Measurements from ENCODE around the gene MOV10.
"Not testable (repeated sequence)": the region's sequence is repeated elsewhere in the genome, so short reads cannot be mapped to it uniquely, and the experiment has no call there.

MOV10 gene

GRCh38 chr1:112711041-112711440, 36.6 kb downstream of the MOV10 start:
- no peak for DNase-seq (ENCODE audit: extremely low spot score, insufficient read length, low read depth)
- FAIRE-seq: no peak

DNA sequence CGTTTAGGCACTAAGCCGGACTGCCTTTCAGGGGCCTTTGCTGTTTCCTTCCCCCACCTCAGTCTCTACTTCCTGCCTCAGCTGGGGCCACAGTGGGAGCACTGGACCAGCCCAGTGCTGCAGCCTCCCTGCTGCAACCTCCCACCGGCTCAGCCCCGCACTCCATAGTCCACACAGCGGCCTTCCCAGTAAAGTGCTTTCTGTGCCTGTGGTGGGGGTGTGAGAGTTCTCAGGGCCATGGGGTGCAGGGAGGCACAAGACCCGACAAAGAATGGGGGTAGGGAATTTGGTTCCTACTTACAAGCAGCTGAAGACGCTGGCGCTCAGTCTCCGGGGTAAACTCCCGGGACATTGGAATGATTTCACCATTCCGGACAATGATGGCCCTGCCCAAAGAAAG, 37.2 kb downstream of the MOV10 start:
- DNase-seq (ENCODE audit: extremely low spot score, insufficient read length, low read depth) (no peak), FAIRE-seq (no peak)

- FAIRE-seq: no peak
- DNase-seq (ENCODE audit: extremely low spot score, insufficient read length, low read depth): no peak
These were observed 37.7 kb downstream of the MOV10 start for GRCh38 chr1:112712191-112712590.

DNA sequence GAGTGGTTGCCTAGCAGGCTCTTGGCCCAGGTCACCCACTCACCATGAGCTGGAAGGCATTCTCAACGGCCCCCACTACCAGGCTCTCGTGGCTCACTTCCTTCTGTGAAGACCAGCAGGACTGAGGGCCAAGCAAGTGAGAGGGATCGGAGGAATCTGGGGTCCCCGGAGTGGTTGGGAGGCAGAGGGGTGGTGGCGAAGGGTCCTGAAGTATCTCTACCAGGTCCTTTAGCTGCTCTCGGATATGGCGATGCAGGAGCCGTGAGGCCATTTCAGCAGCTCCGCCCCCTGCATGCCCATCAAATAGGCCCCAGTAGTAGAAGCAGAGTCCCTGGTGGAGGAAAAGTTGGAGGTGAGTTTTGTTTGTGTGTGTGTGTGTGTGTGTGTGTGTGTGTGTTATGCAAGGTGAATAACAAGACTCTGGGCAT, 38.3 kb downstream of the MOV10 start:
- FAIRE-seq: no peak
- DNase-seq (ENCODE audit: extremely low spot score, insufficient read length, low read depth): no peak

DNA sequence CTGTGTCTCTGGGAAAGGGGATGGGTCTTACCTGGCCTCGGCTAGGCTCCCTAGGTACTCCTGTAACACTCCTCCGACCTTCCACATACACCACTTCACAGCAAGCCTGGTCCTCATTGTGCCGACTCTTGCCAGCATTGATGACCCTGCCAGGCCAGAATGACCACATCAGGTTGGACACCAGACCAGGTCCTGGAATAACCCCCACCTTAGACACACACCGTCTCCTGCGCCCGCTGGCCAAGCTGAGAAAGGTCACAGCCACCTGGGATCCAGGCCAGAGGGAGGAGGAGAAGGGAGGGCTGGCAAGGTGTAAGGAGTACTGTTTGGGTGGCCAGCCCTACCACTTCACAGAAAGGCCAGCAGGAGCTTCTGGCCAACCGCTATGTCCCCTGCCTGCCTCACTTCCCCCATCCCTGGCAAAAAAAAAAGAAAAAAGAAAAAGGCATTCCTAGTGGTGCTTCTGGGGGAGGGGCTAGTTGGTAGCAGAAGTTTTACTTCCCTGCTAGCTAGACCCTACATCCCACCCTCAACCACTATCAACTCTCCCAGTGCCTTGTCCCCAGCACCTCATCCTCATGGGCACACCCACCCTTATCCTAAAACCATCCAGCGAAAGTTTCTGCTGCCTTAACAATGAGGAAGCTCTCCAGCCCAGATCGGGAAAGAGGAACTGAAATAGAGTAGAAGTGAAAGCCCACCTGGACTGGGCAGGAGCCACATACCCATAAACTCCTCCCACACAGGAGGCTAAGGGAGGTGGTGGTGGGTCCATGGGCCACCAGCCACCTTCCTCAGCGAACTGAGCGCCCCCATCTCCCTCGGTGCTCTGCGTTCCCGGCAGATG, 39.2 kb downstream of the MOV10 start:
- DNase-seq (ENCODE audit: extremely low spot score, insufficient read length, low read depth): no peak
- peak; percentile 80 for FAIRE-seq

DNA sequence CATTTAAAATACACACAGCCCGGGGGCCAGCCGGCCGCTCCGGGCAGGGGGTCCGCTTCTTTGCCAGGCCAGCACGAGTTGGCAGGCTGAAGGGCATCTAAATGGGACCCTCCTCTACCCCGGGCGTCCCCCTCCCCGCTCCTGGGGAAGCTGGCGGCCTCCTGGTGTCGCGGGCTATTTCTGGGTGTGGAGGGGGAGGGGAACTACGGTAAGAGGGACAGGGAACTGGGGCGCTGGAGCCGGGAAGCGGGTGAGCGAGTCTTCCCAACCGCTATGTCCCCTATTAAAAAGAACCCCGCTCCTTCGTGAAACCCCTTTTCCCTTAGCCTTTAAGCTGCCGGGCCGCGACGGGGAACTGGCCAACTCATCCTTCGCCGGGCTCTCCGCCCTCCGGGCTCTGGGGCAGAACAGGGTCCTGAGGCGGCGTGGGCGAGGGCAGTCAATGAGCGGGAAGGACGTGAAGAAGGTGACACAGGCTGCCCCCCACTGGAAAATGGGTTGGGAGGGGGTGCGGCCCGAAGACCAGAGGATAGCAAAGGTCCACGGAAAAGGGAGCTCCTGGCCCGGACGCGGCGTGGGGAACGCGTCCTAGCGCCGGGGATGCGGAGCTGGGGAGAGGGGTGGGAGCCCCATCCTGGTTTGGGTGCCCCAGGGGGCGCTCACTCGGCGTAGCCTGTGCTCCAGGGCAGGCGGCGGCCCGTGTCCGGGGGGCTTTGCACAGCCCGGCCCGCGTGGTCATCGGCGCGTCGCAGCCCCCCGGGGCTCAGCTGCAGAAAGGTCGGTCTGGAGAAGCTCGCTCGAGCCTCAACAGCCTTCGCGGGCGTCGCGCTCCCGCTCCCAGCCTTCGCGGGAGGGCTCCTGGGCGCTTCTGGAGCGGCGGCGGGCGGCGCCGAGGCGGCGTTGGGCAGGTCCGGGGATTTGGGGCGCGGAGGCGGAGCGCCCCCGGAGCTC, 40.1 kb downstream of the MOV10 start:
- DNase-seq (ENCODE audit: extremely low spot score, insufficient read length, low read depth) (no peak), FAIRE-seq (no peak)

- DNase-seq (ENCODE audit: extremely low spot score, insufficient read length, low read depth) (peak; percentile 97), FAIRE-seq (peak; percentile 89)
These were observed 41.0 kb downstream of the MOV10 start, which contains the start of gene PPM1J for GRCh38 chr1:112715264-112716053. PPM1J (minus strand) TSS chr1:112715332; CDS start chr1:112715301, 31 bp downstream.

DNA sequence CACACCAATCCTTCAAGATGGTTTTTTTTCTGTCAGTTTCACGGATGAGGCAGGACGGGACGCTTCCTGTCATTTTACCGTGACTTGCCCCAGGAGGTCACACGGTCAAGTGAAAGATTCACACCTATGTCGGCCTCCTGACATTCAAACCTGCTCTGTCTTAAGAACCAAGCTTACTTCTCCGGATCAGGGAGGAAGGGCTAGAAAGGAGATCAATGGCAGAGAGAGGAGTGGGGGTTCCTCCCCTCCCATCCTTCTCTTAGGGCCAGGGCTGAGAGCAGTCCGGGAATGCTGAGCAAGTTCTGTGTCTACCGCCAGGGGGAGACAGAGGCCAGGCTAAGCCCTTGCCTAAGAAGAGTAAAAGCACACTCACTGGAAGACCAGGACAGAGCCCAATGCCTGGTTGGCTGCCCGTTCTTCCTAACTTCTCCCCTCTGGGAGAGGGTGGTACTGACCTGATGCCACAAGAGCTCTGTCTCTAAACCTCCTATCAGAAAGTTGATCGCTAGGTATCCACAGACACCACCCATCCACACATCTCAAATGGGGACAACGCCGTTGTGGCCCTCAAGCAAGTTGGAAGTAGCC, 41.8 kb downstream of the MOV10 start:
- FAIRE-seq: peak; percentile 94
- DNase-seq (ENCODE audit: extremely low spot score, insufficient read length, low read depth): peak; percentile 51

GRCh38 chr1:112717263-112717873, 42.9 kb downstream of the MOV10 start:
- no peak for FAIRE-seq
- no peak for DNase-seq (ENCODE audit: extremely low spot score, insufficient read length, low read depth)

DNA sequence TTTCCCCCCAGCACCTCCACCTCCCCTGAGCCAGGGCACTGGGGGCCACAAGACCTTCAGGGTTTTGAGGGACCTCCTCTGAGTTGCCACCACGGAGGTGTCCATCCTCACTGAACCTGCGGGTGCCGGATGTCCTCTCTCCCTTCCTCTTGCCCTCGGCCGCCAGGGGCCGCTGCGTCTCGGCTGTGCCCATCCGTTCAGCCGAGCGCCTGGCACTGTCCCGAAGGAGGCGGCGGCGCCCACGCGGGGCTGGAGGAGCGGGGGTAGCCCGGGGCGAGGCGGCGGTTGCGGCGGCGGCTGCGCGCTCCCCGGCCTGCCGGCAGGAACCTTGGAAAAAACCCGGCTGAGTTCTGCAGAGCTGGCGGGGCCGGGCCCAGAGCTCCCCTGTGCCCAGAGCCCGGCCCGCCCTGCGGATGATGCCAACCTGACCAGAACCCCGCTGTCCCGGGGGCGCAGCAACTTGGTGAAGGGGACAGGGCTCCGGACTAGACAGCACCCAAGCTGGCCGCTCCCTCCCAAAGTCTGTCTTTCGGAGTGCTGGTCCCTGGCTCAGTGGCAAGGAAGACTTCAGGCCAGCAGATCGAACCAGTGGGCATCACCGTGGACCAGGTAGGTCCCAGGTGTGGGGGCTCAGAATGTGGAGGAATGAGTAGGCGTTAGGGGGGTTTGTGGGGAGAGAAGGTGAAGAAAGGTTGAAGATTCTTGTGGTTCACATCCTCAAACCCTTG, 44.4 kb downstream of the MOV10 start:
- DNase-seq (ENCODE audit: extremely low spot score, insufficient read length, low read depth): peak; percentile 49
- peak; percentile 31 for FAIRE-seq

DNA sequence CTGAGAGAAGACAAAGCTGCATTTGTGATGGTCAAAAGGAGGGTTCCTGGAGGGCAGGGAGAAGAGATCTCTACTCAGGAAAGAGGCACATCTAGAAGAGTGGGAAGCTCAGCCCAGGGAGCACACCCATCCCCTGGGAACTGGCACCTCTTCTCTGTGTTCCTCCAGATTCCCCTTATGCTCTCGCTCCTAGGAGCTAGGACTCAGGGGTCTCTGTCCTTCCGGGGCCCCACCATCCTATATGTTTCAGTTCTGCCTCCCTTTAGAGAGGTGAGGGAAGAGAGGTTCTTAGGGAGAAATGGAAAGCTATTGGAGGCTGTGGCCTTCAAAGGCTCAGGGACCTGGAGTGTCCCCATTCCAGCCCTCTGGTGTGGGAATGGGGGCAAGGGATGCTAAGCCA, 45.2 kb downstream of the MOV10 start:
- FAIRE-seq: no peak
- DNase-seq (ENCODE audit: extremely low spot score, insufficient read length, low read depth): no peak

- DNase-seq (ENCODE audit: extremely low spot score, insufficient read length, low read depth): no peak
- no peak for FAIRE-seq
These were observed 46.3 kb downstream of the MOV10 start for GRCh38 chr1:112720800-112721199.

DNA sequence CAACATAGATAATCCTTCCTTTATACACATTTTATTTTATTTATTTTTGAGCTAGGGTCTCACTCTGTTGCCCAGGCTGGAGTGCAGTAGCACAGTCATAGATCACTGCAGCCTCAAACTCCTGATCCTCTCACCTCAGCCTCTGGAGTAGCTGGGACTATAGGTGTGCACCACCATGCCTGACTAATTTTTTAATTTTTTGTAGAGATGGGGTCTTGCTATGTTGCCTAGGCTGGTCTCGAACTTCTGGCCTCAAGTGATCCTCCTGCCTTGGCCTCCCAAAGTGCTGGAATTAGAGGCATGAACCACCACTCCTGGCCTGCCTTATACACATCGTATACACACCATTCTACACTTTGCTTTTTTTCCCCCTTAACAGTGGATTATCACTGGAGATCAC, 46.8 kb downstream of the MOV10 start:
- not testable (repeated sequence) for DNase-seq (ENCODE audit: extremely low spot score, insufficient read length, low read depth); FAIRE-seq

GRCh38 chr1:112721966-112722524, 47.6 kb downstream of the MOV10 start:
- FAIRE-seq: no peak
- no peak for DNase-seq (ENCODE audit: extremely low spot score, insufficient read length, low read depth)

- FAIRE-seq (no peak), DNase-seq (ENCODE audit: extremely low spot score, insufficient read length, low read depth) (no peak)
These were observed 48.4 kb downstream of the MOV10 start for GRCh38 chr1:112722601-112723510.

DNA sequence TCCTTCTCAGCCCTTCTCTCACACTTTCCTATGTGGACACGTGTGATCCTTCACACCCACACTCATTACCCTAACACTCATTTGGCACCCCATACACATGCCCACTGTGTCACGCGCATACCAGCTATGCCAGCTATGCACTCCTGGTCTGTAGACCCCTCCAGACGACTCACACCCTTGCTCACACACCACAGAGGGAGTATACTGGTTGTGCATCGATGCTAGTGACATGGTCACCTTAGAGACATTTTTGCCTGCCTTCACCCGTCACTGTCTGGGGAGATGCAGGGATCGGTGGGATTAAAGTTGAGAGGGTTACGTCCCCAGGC, 49.0 kb downstream of the MOV10 start:
- FAIRE-seq: no peak
- no peak for DNase-seq (ENCODE audit: extremely low spot score, insufficient read length, low read depth)

GRCh38 chr1:112724240-112724639, 49.8 kb downstream of the MOV10 start:
- DNase-seq (ENCODE audit: extremely low spot score, insufficient read length, low read depth); FAIRE-seq: not testable (repeated sequence)
